GF-D8 (cell line): ENCODE data around the gene TNFRSF11A.

Experiments
- DNase-seq: peaks from one replicate; lab custom pipeline; 2025; lab: John Stamatoyannopoulos, UW

Gene TNFRSF11A

GRCh38 chr18:62384610-62385097, 59.5 kb downstream of the TNFRSF11A start:
- no peak for DNase-seq

DNA sequence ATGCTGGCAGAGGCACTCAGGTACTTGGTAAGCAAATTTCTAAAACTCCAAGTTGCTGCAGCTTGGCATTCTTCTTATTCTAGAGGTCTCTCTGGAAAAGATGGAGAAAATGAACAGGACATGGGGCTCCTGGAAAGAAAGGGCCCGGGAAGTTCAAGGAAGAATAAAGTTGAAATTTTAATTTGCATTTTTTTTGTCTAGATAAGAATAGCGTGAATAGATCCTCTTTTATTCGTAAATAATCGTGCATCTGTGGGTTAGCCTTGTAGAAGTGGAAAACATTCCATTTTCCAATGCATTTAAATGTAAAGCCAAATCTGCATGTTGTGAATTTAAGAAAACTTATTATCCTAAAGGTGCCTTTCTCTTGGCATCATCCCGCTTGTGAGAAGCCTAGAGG, 61.0 kb downstream of the TNFRSF11A start:
- DNase-seq, result no peak

- no peak for DNase-seq
Measured at GRCh38 chr18:62386601-62387000, 61.5 kb downstream of the TNFRSF11A start.

DNA sequence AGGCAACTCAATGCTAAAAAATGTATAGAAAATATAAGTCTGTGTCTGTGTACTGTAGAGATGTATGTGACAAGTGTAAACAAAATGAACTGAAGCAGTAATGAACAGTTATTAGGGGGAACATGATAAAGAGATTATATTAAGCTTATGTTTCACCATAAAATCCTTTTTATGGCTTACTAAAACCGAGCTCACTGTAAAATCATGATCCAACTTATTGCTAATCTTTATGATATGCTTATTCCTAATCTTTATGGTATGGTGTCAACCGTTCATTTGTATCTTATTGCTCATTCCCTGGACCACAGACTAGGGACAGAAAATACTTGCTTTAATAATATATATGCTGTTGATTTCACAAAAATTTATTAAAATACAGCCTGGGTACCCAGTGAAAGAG, 62.1 kb downstream of the TNFRSF11A start:
- DNase-seq, result no peak

DNA sequence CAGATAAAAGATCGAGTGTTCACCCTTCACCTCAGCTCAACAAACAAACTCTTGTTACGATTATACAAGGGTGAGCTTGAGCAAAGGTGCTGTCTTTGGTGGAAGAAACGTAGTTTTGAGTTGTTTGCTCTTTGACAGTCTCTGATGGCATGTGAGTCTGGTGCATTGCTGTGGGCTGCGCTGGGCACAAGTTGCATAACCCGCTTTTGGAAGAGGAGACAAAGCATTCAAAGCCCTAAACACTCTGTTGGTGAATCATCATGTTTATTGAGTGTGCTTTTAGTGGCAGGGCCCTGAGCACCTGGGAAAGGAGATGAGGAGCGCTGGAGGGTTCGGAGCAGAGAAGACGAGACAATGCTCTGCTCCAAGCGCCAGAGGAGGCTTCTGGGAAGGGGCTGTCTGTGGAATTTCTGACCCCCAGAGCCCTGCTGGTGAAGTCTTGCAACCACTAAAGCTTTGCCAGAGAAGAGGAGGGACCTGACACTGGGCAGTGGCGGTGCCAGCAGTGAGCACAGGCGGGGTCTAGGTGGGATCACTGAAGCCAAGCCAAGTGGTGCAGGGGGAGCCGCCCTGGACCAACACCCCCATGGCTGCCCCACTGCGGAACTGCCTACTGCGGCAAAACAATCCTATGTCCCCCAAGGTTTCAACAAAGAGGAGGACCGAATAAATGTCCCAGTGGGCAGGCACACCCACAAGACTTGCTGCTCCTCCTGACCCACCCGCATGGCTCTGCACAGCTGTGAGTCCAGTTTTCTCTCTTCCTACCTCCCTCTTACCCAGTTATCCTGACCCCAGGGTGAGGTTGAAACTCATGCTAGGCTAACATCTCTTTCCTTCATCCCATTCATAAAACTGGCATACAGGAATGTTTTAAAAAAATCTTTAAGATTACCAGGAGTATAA, 64.0 kb downstream of the TNFRSF11A start:
- no peak for DNase-seq

DNA sequence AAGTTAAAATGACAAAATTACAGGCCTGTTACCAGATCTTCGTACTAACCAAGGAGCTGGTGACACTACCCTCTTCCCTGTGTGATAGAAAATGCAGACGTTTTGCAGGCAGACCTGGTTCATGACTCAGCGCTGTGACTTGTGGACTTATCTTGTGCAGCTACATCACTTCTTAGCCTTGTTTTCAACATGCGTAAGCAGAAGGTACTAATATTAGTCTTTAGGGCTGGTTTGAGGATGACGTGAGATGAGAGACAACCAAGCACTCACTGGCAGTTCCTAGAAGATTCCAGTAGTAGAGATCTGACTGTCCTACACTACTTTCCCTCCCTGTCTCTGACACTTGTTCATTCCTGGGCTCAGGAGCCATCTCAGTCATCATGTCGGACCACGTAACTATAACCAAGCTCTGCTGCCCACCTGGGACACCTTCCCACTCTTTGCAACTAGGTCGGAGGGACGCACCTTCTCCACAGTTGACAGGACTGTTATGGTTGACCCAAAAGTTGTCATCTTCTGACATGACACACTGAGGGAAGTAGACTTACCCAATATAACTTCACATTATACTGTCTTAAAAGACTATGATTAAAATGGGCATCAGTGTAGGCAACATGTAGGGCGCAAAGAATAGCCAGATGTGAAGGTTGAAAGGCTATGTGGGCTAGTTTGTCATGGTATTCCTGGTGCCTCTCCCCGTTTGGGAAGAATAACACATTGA, 64.8 kb downstream of the TNFRSF11A start:
- DNase-seq, result no peak

- no peak for DNase-seq
Measured at GRCh38 chr18:62394006-62394763, 69.1 kb downstream of the TNFRSF11A start.

DNA sequence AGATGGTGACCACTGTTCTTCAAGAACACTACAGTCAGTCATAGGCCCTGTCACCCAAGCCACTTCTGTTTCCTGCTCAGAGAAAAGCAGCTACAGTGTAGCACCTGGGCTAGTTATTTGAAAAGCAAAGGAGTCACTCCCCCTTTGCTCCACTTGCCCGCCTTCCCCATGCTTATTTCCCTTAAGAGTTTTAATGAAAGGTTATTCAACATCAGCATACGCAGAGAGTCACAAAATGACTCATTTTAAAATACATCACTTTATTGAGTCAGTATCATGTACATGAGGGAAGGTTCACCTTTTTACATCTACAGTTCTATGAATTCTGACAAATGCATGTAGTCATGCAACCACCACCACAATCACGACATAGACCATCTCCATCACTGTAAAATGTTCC, 71.3 kb downstream of the TNFRSF11A start:
- DNase-seq, result no peak

- DNase-seq, result no peak
Measured at GRCh38 chr18:62396967-62397366, 71.9 kb downstream of the TNFRSF11A start.

GRCh38 chr18:62398291-62398690, 73.2 kb downstream of the TNFRSF11A start:
- no peak for DNase-seq

DNA sequence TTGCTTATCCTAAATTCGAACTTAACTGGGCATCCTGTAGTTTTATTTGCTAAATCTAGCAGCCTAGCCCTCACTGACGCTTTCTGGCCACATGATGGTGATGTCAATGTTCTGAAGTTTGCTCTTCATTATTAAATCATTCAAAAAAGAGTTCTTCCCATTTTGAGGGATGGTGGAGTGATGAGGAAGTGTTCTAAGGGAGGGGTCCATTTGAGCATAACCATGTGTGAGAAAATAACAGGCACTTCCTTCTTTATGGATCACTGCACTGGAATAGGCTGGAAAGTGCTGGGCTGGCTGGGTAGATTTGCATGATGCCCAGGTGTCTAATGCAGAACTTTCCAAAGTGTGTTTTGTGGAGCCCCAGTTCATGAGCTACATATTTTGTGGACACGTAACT, 74.2 kb downstream of the TNFRSF11A start:
- no peak for DNase-seq

- no peak for DNase-seq
Measured at GRCh38 chr18:62399781-62400308, 74.7 kb downstream of the TNFRSF11A start.

DNA sequence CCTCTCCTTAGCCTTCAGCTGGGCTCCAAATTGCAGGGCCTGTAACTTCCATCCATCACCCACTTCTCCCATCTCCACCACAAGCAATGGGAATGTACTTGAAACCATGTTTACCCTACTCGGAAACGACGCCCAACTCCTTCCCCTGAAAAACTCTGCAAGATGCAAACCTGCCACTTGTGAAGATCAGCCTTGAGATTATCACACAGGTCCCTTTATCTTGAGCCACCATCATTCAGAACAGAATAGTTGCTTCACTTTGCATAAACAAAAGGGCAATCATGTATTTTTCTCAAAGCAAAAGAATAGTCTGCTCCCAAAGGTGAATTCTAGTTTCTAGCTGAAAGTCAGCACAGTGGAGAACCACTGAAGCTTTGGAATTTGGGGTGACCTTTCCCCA, 75.8 kb downstream of the TNFRSF11A start:
- no peak for DNase-seq

DNA sequence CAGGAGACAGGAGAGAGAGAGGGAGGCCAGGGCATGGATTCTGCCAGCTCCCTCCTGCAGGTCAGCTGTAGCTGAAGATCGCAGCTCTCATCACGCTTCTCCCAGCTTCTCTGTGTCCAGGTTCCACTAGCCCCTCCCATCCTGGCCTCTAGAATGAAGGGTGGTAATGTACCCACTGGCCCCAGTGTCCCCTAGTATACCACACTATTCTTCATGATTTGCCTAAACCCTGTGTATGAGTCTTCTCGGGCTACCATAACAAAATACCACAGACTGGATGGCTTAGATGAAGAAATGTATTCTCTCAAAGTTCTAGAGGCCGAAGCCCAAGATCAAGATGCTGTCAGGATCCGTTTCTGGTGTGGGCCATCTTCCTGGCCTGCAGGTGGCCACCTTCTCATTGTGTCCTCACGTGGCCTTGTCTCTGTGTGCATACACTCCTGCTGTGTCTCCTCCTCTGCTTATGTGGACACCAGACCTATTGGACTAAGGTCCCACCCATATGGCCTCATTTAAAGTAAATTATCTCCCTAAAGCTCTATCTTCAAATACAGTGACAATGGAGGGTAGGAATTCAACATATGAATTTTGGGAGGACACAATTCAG, 77.3 kb downstream of the TNFRSF11A start:
- DNase-seq, result no peak

GRCh38 chr18:62403120-62403519, 78.0 kb downstream of the TNFRSF11A start:
- no peak for DNase-seq

DNA sequence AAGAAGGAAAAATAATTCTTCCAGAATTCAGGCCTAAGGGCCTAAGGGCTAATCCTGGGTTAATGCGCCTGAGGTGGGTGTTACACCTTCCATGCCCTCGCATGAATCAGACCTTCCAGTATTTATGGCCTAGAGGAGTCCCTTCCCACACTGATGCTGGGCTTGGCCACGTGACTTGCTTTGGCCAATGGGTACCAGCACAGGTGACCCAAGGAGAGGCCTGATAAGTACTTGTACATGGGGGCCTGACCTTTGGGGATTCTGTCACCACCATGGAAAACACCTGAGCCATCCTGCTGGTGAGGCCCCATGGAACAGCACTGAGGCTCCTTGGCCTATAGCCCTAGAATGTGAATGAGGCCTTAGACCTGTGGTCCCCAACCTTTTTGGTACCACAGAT, 79.8 kb downstream of the TNFRSF11A start:
- DNase-seq, result no peak

GRCh38 chr18:62407660-62408059, 82.5 kb downstream of the TNFRSF11A start:
- DNase-seq, result no peak

DNA sequence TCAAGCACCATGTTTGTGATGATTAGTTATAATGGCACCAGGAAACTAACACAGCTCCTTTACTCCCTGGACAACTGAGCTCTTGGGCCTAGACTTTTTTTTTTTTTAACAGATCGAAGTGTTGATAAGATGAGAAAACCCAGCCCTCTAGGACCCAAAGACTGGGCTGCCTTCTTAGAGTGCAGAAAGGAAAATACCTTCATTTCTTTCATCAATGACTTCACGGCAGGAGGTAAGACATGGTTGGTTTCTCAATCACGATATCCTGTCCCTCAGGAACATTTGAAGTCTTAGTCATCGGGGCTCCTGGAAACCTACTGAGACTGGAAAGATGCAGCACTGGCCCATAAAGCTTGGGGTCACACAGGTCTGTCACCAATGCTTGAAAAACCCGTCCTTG, 84.7 kb downstream of the TNFRSF11A start:
- DNase-seq, result no peak

- no peak for DNase-seq
Measured at GRCh38 chr18:62412231-62412979, 87.3 kb downstream of the TNFRSF11A start.

DNA sequence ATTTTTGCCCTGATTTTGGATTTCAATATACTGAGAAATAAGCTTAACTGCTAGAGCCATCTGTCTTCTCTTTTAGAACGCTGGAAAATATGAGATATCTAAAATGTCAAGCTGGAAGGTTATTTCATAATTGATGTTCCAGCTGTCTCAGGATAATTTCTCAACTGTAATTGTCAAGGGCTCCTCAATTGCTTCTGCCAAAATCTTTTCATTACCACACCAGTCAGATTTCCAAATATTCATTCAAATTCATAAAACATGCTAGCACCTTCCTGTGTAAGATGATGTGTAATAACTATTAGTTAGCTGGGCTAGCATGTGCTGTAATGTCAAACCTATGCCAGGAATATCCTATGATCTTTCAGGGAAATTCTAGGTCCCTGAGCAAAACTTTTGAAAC, 88.1 kb downstream of the TNFRSF11A start:
- no peak for DNase-seq

GRCh38 chr18:62418258-62418657, 93.1 kb downstream of the TNFRSF11A start:
- no peak for DNase-seq
